Right cardiac atrium (tissue), 5 donors: Measurements from ENCODE around the gene FNDC4. TPM values are rescaled to one million over a fixed set of nuclear protein-coding genes. Genes with fewer than 3 reads are reported as not detected.
"Not testable (repeated sequence)": the region's sequence is repeated elsewhere in the genome, so short reads cannot be mapped to it uniquely, and the experiment has no call there.

Experiments
- ATAC-seq, 2 donors: fragments of 200-7000 bp; cut with Tn5 transposase; one replicate each; pipeline versions ENCODE4 v1.8.0 to v1.9.1; 2020; ENCODE audit warnings: moderate library complexity in 2 of 2, mild to moderate bottlenecking in 1 of 2
- DNase-seq, 3 donors: peaks; one replicate each; pipeline ENCODE4 v3.0.0-alpha.2; 2020
- H3K27ac ChIP-seq: one replicate; pipeline ENCODE4 v1.5.1; 2013; ENCODE audit warnings: mild to moderate bottlenecking, low read length, control low read depth, moderate library complexity
- H3K27me3 ChIP-seq: one replicate; pipeline ENCODE4 v1.6.1; 2013; ENCODE audit not compliant: control insufficient read depth, insufficient read depth
- H3K4me1 ChIP-seq: one replicate; pipeline ENCODE4 v1.6.1; 2013; ENCODE audit warnings: low read length; ENCODE audit not compliant: control insufficient read depth, insufficient read depth
- H3K4me3 ChIP-seq: one replicate; pipeline ENCODE4 v1.5.1; 2013; ENCODE audit warnings: low read length, control low read depth
- H3K9me3 ChIP-seq: one replicate; pipeline ENCODE4 v1.6.1; 2013; ENCODE audit warnings: low read length; ENCODE audit not compliant: control insufficient read depth
- WGBS: extraction: QIAGEN DNeasy Blood & Tissue Kit; methylation state at CpG from one replicate; pipeline ENCODE4 v1.1.7; 2013; 5-methylcytosine and 5-hydroxymethylcytosine counted together
- intact Hi-C, 4 donors: fragments of 100-400 bp; cut with DNase I; formaldehyde crosslinking; loops; one replicate each; pipeline versions ENCODE4 v1.11.0 to v1.14.0; 2022 to 2023
- long read RNA-seq, 4 donors: library from polyadenylated mRNA; unstranded; transcript quantifications; one replicate each; pipeline ENCODE4 v2.0.0, GENCODE V29; 2020 to 2021
- polyA plus RNA-seq: library from polyadenylated mRNA; stranded (reverse); fragments of 200-250 nt; gene quantifications from one replicate; pipeline ENCODE4 v1.2.3, GENCODE V29; 2013
- total RNA-seq, 4 donors: library from RNA; stranded (reverse); fragmentation: NEBNext Ultra II Directional; extraction: Animal tissue kit (Norgen Biotek cat#: 25700); gene quantifications; one replicate each; pipeline ENCODE4 v1.2.1, GENCODE V29; 2021
- donor health status: healthy with polysubstance abuse.
- donor health status: DM: no; HTN: yes; CAD: no.
- donor health status: DM: no; HTN: no; CAD: no.
- donor health status: DM: no; HTN: yes; CAD: no; lungs with severe emphysema.
- donor health status: DM: yes; HTN: yes; CAD: no.

Gene FNDC4
- total RNA-seq (10 to 100 TPM in 2 of 4 donors, 1 to 10 TPM in 2; 5.4 to 22.5 (median 8.5) TPM), polyA plus RNA-seq (10.7 TPM)
- long read RNA-seq, donor 1, transcript FNDC4-201 (7 exons, 1,657 nt), result major isoform, 42 of 53 reads
- long read RNA-seq, donor 1, partial matches to known transcripts, result 2 of 53 reads
- long read RNA-seq, donor 1, other reads (novel, unspliced or antisense), result 7 of 53 reads
- long read RNA-seq, donor 2, transcript FNDC4-201 (7 exons, 1,657 nt), result major isoform, 8 of 10 reads
- long read RNA-seq, donor 2, partial matches to known transcripts, result 1 of 10 reads
- long read RNA-seq, donor 2, other reads (novel, unspliced or antisense), result 1 of 10 reads
- long read RNA-seq, donor 3, partial matches to known transcripts, result 9 of 10 reads
- long read RNA-seq, donor 3, other reads (novel, unspliced or antisense), result 1 of 10 reads
- long read RNA-seq, donor 4, transcript FNDC4-201 (7 exons, 1,657 nt), result major isoform, 11 of 12 reads
- long read RNA-seq, donor 4, partial matches to known transcripts, result 0 of 12 reads
- long read RNA-seq, donor 4, other reads (novel, unspliced or antisense), result 1 of 12 reads

- Histone ChIP-seq H3K27ac (peak within 1 kb of the TSS; percentile 40), H3K27me3 (no peaks in the 10 kb centered on the region), H3K9me3 (no peaks in the 10 kb centered on the region), H3K4me1 (peaks cover 2% of the 10 kb centered on the region), H3K4me3 (peak within 1 kb of the TSS; percentile 70)
- intact Hi-C loops, result no loop called here
- ATAC-seq (peak; percentile 55 to 66), DNase-seq (peak; percentile 49 to 72 (median 68))
- WGBS, result under 1% methylated on average over 70 of the region's 70 CpGs
These were observed at the start of gene FNDC4 for GRCh38 chr2:27494944-27495554. TSS of gene FNDC4 (minus strand) at chr2:27495200. CDS start at chr2:27494679, 521 bp downstream.

- Histone ChIP-seq H3K9me3 (no peaks in the 10 kb centered on the region), H3K27me3 (no peaks in the 10 kb centered on the region), H3K27ac (no peak overlapping the region), H3K4me3 (no peak overlapping the region), H3K4me1 (no peaks in the 10 kb centered on the region)
- intact Hi-C loops, result no loop called here
- no peak for DNase-seq
- 88% methylated on average over 6 of the region's 6 CpGs for WGBS
- no peak for ATAC-seq
These were observed 49.3 kb upstream of the FNDC4 start for GRCh38 chr2:27544143-27544821.

- H3K4me3 ChIP-seq, H3K27ac ChIP-seq, H3K27me3 ChIP-seq, ATAC-seq, H3K9me3 ChIP-seq, intact Hi-C loops, H3K4me1 ChIP-seq: not testable (repeated sequence)
- DNase-seq, result peak in 1 of 3 donors; percentile 54
- 93% methylated on average over 27 of the region's 35 CpGs for WGBS
These were observed 44.6 kb upstream of the FNDC4 start for GRCh38 chr2:27539649-27540048.

GRCh38 chr2:27538839-27539450 lies 43.9 kb upstream of the FNDC4 start:
- H3K9me3 ChIP-seq, H3K4me3 ChIP-seq, ATAC-seq, H3K27ac ChIP-seq, H3K4me1 ChIP-seq, H3K27me3 ChIP-seq, intact Hi-C loops, DNase-seq: not testable (repeated sequence)
- WGBS, result 48% methylated on average over 4 of the region's 6 CpGs

GRCh38 chr2:27537287-27537686 lies 42.3 kb upstream of the FNDC4 start:
- intact Hi-C loops, result no loop called here
- WGBS, result 46% methylated on average over 4 of the region's 4 CpGs
- no peaks in the 10 kb centered on the region for H3K9me3 ChIP-seq
- no peak overlapping the region for H3K4me3 ChIP-seq
- no peaks in the 10 kb centered on the region for H3K4me1 ChIP-seq
- DNase-seq, result no peak
- no peak overlapping the region for H3K27ac ChIP-seq
- no peaks in the 10 kb centered on the region for H3K27me3 ChIP-seq
- no peak for ATAC-seq

- Histone ChIP-seq H3K27ac (no peak overlapping the region), H3K9me3 (no peaks in the 10 kb centered on the region), H3K4me3 (no peak overlapping the region), H3K27me3 (no peaks in the 10 kb centered on the region), H3K4me1 (no peaks in the 10 kb centered on the region)
- WGBS, result 77% methylated on average over 2 of the region's 2 CpGs
- ATAC-seq (no peak), DNase-seq (no peak)
- intact Hi-C loops, result no loop called here
These were observed 37.0 kb upstream of the FNDC4 start for GRCh38 chr2:27531983-27532382.

- intact Hi-C loops, result no loop called here
- WGBS, result 69% methylated on average over 3 of the region's 3 CpGs
- H3K27ac ChIP-seq, result no peak overlapping the region
- no peaks in the 10 kb centered on the region for H3K27me3 ChIP-seq
- H3K4me3 ChIP-seq, result no peak overlapping the region
- DNase-seq (no peak), ATAC-seq (no peak)
- no peaks in the 10 kb centered on the region for H3K4me1 ChIP-seq
- H3K9me3 ChIP-seq, result no peaks in the 10 kb centered on the region
These were observed 32.2 kb upstream of the FNDC4 start for GRCh38 chr2:27527182-27527581.

- no peaks in the 10 kb centered on the region for H3K4me1 ChIP-seq
- ATAC-seq (no peak), DNase-seq (no peak)
- H3K9me3 ChIP-seq, result no peaks in the 10 kb centered on the region
- H3K27me3 ChIP-seq, result no peaks in the 10 kb centered on the region
- H3K27ac ChIP-seq, result no peak overlapping the region
- WGBS, result 89% methylated on average over 7 of the region's 7 CpGs
- H3K4me3 ChIP-seq, result no peak overlapping the region
- intact Hi-C loops, result no loop called here
These were observed 27.5 kb upstream of the FNDC4 start for GRCh38 chr2:27522400-27522945.

- Histone ChIP-seq H3K27me3 (no peaks in the 10 kb centered on the region), H3K27ac (no peak overlapping the region), H3K4me1 (no peaks in the 10 kb centered on the region), H3K9me3 (no peaks in the 10 kb centered on the region), H3K4me3 (no peak overlapping the region)
- WGBS, result 88% methylated on average over 2 of the region's 2 CpGs
- intact Hi-C loops, result no loop called here
- DNase-seq (no peak), ATAC-seq (no peak)
These were observed 25.3 kb upstream of the FNDC4 start for GRCh38 chr2:27520316-27520715.

GRCh38 chr2:27518782-27519113 lies 23.7 kb upstream of the FNDC4 start:
- DNase-seq, result no peak
- no peaks in the 10 kb centered on the region for H3K27me3 ChIP-seq
- WGBS, result 79% methylated on average over 4 of the region's 4 CpGs
- intact Hi-C loops, result no loop called here
- H3K4me1 ChIP-seq, result no peaks in the 10 kb centered on the region
- no peak overlapping the region for H3K27ac ChIP-seq
- H3K4me3 ChIP-seq, result no peak overlapping the region
- ATAC-seq, result no peak
- no peaks in the 10 kb centered on the region for H3K9me3 ChIP-seq
